Neuronal stem cell (in vitro differentiated cells): ENCODE data around the gene DENND4B.

ENCODE experiments used
- DNase-seq: peaks from one replicate; pipeline ENCODE4 v3.0.0-alpha.2; 2013; ENCODE audit warnings: low spot score
- H2AFZ ChIP-seq: one replicate; pipeline ENCODE4 v1.6.1; 2013; ENCODE audit warnings: mild to moderate bottlenecking, low read length, inconsistent platforms
- H2AK5ac ChIP-seq: 2 replicates; pipeline ENCODE4 v1.6.1; 2013; ENCODE audit warnings: low read depth, mild to moderate bottlenecking, inconsistent platforms, low read length, moderate library complexity, mixed read lengths
- H2BK120ac ChIP-seq: 2 replicates; pipeline ENCODE4 v1.6.1; 2013; ENCODE audit warnings: low read depth, mild to moderate bottlenecking, inconsistent platforms, low read length, moderate library complexity, mixed read lengths
- H2BK12ac ChIP-seq: one replicate; pipeline ENCODE4 v1.6.1; 2013; ENCODE audit warnings: low read length, inconsistent platforms
- H2BK15ac ChIP-seq: 2 replicates; pipeline ENCODE4 v1.6.1; 2013; ENCODE audit warnings: mild to moderate bottlenecking, low read length, inconsistent platforms, mixed read lengths
- H2BK5ac ChIP-seq: one replicate; pipeline ENCODE4 v1.6.1; 2013; ENCODE audit warnings: inconsistent platforms, mild to moderate bottlenecking, low read length, moderate library complexity
- H3K14ac ChIP-seq: one replicate; pipeline ENCODE4 v1.6.1; 2013; ENCODE audit warnings: low read length, inconsistent platforms
- H3K18ac ChIP-seq: 2 replicates; pipeline ENCODE4 v1.6.1; 2013; ENCODE audit warnings: low read length, inconsistent platforms
- H3K23ac ChIP-seq: 2 replicates; pipeline ENCODE4 v1.6.1; 2013; ENCODE audit warnings: low read depth, mild to moderate bottlenecking, mixed read lengths, low read length, inconsistent platforms; ENCODE audit not compliant: poor library complexity
- H3K27ac ChIP-seq: replicated peaks from 3 replicates; pipeline ENCODE4 v1.5.1; 2013; ENCODE audit warnings: low read length, inconsistent platforms
- H3K27me3 ChIP-seq, 3 experiments: 2 replicates each; pipeline ENCODE4 v1.6.1; 2013; ENCODE audit warnings: low read length in 3 of 3, mild to moderate bottlenecking in 2 of 3, inconsistent platforms in 1 of 3, low read depth in 1 of 3, mixed read lengths in 1 of 3, moderate library complexity in 1 of 3; ENCODE audit not compliant: control insufficient read depth in 3 of 3, insufficient read depth in 3 of 3
- H3K36me3 ChIP-seq, 2 donors: replicated peaks in 1 of 2; 2 replicates each; pipeline ENCODE4 v1.6.1; 2013; ENCODE audit warnings: low read length in 2 of 2; ENCODE audit not compliant: control insufficient read depth in 2 of 2, insufficient read depth in 2 of 2
- H3K4ac ChIP-seq: 2 replicates; pipeline ENCODE4 v1.6.1; 2013; ENCODE audit warnings: inconsistent platforms, mild to moderate bottlenecking, low read length, moderate library complexity
- H3K4me1 ChIP-seq, 2 donors: 1 replicate in 1 of 2; 2 replicates in 1 of 2; pipeline ENCODE4 v1.6.1; 2013; ENCODE audit warnings: low read length in 2 of 2, low read depth in 1 of 2; ENCODE audit not compliant: control insufficient read depth in 2 of 2, insufficient read depth in 1 of 2
- H3K4me2 ChIP-seq: one replicate; pipeline ENCODE4 v1.6.1; 2013; ENCODE audit warnings: mild to moderate bottlenecking, low read length, inconsistent platforms; ENCODE audit not compliant: insufficient read depth, poor library complexity, severe bottlenecking
- H3K4me3 ChIP-seq, 2 donors: 2 replicates each; pipeline ENCODE4 v1.5.1; 2013; ENCODE audit warnings: low read length in 2 of 2, mild to moderate bottlenecking in 2 of 2, inconsistent platforms in 1 of 2, moderate library complexity in 1 of 2
- H3K79me1 ChIP-seq: one replicate; pipeline ENCODE4 v1.6.1; 2013; ENCODE audit warnings: low read depth, mild to moderate bottlenecking, inconsistent platforms, low read length, moderate library complexity
- H3K9ac ChIP-seq: one replicate; pipeline ENCODE4 v1.6.1; 2013; ENCODE audit warnings: mild to moderate bottlenecking, low read depth, low read length, inconsistent platforms; ENCODE audit not compliant: poor library complexity
- H3K9me3 ChIP-seq, 2 donors: replicated peaks in 1 of 2; 2 replicates each; pipeline versions ENCODE3 to v1.6.1; 2013; ENCODE audit warnings: low read length in 2 of 2, mild to moderate bottlenecking in 2 of 2, inconsistent platforms in 1 of 2, low read depth in 1 of 2, mixed read lengths in 1 of 2, moderate library complexity in 1 of 2; ENCODE audit not compliant: control insufficient read depth in 2 of 2, insufficient read depth in 1 of 2
- H4K8ac ChIP-seq: one replicate; pipeline ENCODE4 v1.6.1; 2013; ENCODE audit warnings: low read depth, mild to moderate bottlenecking, inconsistent platforms, low read length, moderate library complexity
- H4K91ac ChIP-seq: one replicate; pipeline ENCODE4 v1.6.1; 2013; ENCODE audit warnings: low read length, low read depth, mild to moderate bottlenecking, inconsistent platforms; ENCODE audit not compliant: poor library complexity
- WGBS, 2 donors: extraction: QIAGEN DNeasy Blood & Tissue Kit; methylation state at CpG; one replicate each; pipeline ENCODE4 v1.1.7; 2013; ENCODE audit warnings: missing lambda C conversion rate in 2 of 2, mixed read lengths in 1 of 2; ENCODE audit not compliant: insufficient read length in 2 of 2, insufficient replicate concordance in 1 of 2; ENCODE audit errors: extremely low coverage in 2 of 2; 5-methylcytosine and 5-hydroxymethylcytosine counted together

Gene DENND4B

GRCh38 chr1:153929981-153930948, 16.3 kb downstream of the DENND4B start:
- no CpG with 5 or more reads among the region's 14 CpGs for WGBS, 2 donors
- no peak for DNase-seq
- no peak overlapping the region for H3K23ac ChIP-seq

GRCh38 chr1:153929426-153929825, 17.1 kb downstream of the DENND4B start:
- Histone ChIP-seq H3K4me3 (no peak overlapping the region), H2AK5ac (no peak overlapping the region), H3K9ac (no peak overlapping the region), H4K8ac (no peak overlapping the region), H2BK5ac (no peak overlapping the region), H3K27ac (no peak overlapping the region), H2AFZ (no peak overlapping the region), H2BK12ac (no peak overlapping the region), H3K4me1 (no peaks in the 10 kb centered on the region), H4K91ac (no peak overlapping the region), H3K18ac (no peak overlapping the region), H3K14ac (no peak overlapping the region), H3K4me2 (no peak overlapping the region), H3K23ac (no peak overlapping the region), H3K36me3 (peaks cover 3 to 47% of the 10 kb centered on the region in 2 donors), H2BK15ac (no peak overlapping the region), H2BK120ac (no peak overlapping the region), H3K79me1 (no peaks in the 10 kb centered on the region), H3K9me3 (no peaks in the 10 kb centered on the region), H3K4ac (no peak overlapping the region), H3K27me3 (no peaks in the 10 kb centered on the region)
- DNase-seq = no peak
- no CpG with 5 or more reads among the region's 5 CpGs for WGBS, 2 donors

More at GRCh38 chr1:153929981-153930948, 16.3 kb downstream of the DENND4B start:
- Histone ChIP-seq H3K79me1 (no peaks in the 10 kb centered on the region), H4K8ac (no peak overlapping the region), H3K4me2 (no peak overlapping the region), H3K36me3 (peaks cover 3 to 55% of the 10 kb centered on the region in 2 donors), H4K91ac (no peak overlapping the region), H3K4me1 (no peaks in the 10 kb centered on the region), H3K4me3 (no peak overlapping the region), H3K14ac (no peak overlapping the region), H2BK15ac (no peak overlapping the region), H2BK12ac (no peak overlapping the region), H3K18ac (no peak overlapping the region), H2BK5ac (no peak overlapping the region), H2BK120ac (no peak overlapping the region), H2AK5ac (no peak overlapping the region), H3K4ac (no peak overlapping the region), H3K9me3 (no peaks in the 10 kb centered on the region), H3K27me3 (no peaks in the 10 kb centered on the region), H2AFZ (no peak overlapping the region), H3K9ac (no peak overlapping the region), H3K27ac (no peak overlapping the region)

GRCh38 chr1:153928791-153929341, 17.7 kb downstream of the DENND4B start:
- Histone ChIP-seq H3K9ac (no peak overlapping the region), H2BK120ac (no peak overlapping the region), H2AK5ac (no peak overlapping the region), H3K9me3 (no peaks in the 10 kb centered on the region), H3K14ac (no peak overlapping the region), H3K4me3 (no peak overlapping the region), H3K27me3 (no peaks in the 10 kb centered on the region), H3K79me1 (no peaks in the 10 kb centered on the region), H2BK5ac (no peak overlapping the region), H3K36me3 (peaks cover 3 to 43% of the 10 kb centered on the region in 2 donors), H3K18ac (no peak overlapping the region), H4K8ac (no peak overlapping the region), H3K4ac (no peak overlapping the region), H2BK15ac (no peak overlapping the region), H2BK12ac (no peak overlapping the region), H2AFZ (no peak overlapping the region), H3K23ac (no peak overlapping the region), H3K4me1 (peaks cover 0 to 2% of the 10 kb centered on the region in 2 donors), H3K27ac (no peak overlapping the region), H3K4me2 (no peak overlapping the region), H4K91ac (no peak overlapping the region)
- no CpG with 5 or more reads among the region's 4 CpGs for WGBS, 2 donors
- no peak for DNase-seq

- Histone ChIP-seq H3K9me3 (no peaks in the 10 kb centered on the region), H4K91ac (no peak overlapping the region), H3K18ac (no peak overlapping the region), H3K79me1 (no peaks in the 10 kb centered on the region), H2BK120ac (no peak overlapping the region), H4K8ac (no peak overlapping the region), H2AK5ac (no peak overlapping the region), H3K23ac (no peak overlapping the region), H3K27me3 (no peaks in the 10 kb centered on the region), H3K4me1 (peaks cover 0 to 3% of the 10 kb centered on the region in 2 donors), H3K14ac (no peak overlapping the region), H2BK15ac (no peak overlapping the region), H3K9ac (no peak overlapping the region), H3K4me2 (no peak overlapping the region), H3K4me3 (no peak overlapping the region), H3K27ac (no peak overlapping the region), H3K36me3 (peaks cover 3 to 36% of the 10 kb centered on the region in 2 donors), H2AFZ (no peak overlapping the region), H3K4ac (no peak overlapping the region), H2BK12ac (no peak overlapping the region), H2BK5ac (no peak overlapping the region)
- no CpG with 5 or more reads among the region's 1 CpG for WGBS, 2 donors
- DNase-seq = no peak
Measured at GRCh38 chr1:153928245-153928644, 18.3 kb downstream of the DENND4B start.
